Measurements from ENCODE around the gene BRD9.
"Not testable (repeated sequence)": the region's sequence is repeated elsewhere in the genome, so short reads cannot be mapped to it uniquely, and the experiment has no call there.

BRD9 gene

DNA sequence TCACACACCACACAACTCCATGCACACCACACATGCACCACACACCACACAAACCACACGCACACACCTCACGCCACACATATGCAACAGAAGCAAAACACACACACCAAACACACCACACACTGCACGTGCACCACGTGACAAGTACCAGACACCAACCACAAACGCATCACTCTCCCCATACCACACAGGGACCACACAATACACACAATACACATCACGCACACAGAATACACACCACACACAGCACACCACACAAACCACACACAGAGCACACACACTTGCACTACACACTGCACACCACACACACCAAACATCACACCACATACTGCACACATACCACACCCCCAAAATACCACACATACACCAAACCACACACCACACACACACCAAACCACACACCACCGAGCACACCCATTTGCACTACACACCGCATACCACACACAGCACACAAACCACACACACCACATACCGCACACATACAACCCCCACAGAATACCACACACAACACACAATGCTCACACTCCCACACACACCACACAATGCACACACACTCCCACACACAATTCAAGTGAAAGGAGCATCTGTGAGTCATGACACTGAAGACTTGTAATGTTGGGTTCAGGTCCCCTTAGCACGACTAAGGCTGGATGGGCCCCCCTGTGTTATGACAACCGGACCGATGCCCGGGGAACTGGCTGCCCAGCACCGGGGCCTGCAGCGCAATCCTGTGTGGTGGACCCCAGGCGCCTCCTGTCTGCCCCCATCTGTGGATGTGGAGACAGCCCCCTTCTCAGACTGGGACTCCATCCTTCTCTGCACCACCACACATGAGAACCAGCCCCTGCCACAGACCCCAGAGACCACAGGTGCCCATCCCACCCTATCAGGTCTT lies 35.8 kb downstream of the BRD9 start:
- DNase-seq = no peak

DNA sequence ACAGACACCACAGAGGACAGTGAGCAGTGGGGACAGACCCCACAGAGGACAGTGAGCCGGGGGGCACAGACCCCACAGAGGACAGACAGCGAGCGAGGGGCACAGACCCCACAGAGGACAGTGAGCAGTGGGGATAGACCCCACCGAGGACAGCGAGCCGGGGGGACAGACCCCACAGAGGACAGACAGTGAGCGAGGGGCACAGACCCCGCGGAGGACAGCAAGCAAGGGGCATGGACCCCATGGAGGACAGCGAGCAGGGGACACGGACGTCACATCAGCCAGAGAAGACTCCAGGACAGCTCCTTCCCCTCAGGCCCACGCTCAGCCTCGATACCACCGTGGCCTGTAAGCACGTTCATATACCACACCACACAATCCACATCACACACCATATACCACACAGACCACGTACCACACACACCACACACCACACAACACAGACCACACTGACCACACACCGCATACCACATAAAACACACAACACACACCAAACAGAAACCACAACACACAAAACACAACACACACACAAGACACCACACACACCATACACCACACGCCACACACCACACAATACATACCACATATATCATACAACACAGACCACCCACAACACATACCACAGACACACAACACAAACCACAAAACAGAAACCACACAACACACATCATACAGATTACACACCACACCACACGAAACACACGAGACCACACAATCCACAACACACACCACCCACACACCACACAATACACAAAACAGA lies 36.6 kb downstream of the BRD9 start:
- DNase-seq = no peak

GRCh38 chr5:854966-855743 lies 37.4 kb downstream of the BRD9 start:
- DNase-seq = no peak

GRCh38 chr5:854217-854616 lies 38.4 kb downstream of the BRD9 start:
- no peak for DNase-seq

DNA sequence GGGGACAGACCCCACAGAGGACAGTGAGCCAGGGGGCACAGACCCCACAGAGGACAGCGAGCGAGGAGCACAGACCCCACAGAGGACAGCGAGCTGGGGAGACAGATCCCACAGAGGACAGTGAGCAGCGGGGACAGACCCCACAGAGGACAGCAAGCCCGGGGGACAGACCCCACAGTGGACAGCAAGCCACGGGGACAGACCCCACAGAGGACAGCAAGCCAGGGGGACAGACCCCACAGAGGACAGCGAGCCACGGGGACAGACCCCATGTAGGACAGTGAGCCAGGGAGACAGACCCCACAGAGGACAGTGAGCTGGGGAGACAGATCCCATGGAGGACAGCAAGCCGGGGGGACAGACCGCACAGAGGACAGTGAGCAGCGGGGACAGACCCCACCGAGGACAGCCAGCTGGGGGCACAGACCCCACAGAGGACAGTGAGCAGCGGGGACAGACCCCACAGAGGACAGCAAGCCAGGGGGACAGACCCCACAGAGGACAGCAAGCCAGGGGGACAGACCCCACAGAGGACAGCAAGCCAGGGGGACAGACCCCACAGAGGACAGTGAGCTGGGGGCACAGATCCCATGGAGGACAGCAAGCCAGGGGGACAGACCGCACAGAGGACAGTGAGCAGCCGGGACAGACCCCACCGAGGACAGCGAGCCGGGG lies 39.0 kb downstream of the BRD9 start:
- DNase-seq = not testable (repeated sequence)

DNA sequence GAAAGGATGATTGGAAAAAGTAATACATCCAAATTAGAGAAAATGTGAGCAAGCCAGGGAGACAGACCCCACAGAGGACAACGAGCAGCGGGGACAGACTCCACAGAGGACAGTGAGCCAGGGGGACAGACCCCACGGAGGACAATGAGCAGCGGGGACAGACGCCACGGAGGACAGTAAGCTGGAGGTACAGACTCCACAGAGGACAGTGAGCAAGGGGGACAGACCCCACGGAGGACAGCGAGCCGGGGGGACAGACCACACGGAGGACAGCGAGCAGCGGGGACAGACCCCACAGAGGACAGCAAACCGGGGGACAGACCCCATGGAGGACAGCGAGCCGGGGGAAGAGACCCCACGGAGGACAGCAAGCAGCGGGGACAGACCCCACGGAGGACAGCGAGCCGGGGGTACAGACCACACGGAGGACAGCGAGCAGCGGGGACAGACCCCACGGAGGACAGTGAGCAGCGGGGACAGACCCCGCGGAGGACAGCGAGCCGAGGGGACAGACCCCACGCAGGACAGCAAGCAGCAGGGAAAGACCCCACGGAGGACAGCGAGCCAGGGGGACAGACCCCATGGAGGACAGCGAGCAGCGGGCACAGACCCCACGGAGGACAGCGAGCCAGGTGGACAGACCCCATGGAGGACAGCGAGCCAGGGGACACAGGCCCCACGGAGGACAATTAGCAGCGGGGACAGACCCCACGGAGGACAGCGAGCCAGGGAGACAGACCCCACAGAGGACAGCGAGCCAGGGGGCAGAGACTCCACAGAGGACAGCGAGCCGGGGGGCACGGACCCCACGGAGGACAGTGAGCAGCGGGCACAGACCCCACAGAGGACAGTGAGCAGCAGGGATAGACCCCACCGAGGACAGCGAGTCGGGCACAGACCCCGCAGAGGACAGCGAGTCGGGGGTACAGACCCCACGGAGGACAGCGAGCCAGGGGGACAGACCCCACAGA lies 39.9 kb downstream of the BRD9 start:
- no peak for DNase-seq

GRCh38 chr5:852018-852417 lies 40.6 kb downstream of the BRD9 start:
- DNase-seq = no peak

DNA sequence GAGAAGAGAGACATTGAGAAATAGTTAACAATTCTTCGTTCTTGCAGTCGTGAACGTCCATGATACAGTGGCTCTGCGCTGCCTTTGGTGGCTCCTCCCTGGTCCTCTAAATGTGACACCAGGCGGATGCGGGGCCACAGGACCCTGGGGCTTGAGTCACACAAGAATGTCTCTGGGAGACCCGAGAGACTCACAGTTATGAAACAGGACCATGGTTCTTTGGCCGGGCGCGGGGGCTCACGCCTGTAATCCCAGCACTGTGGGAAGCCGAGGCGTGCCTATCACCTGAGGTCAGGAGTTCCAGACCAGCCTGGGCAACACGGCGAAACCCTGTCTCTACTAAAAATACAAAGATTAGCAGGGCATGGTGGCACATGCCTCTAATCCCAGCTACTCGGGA lies 41.0 kb downstream of the BRD9 start:
- DNase-seq = no peak

GRCh38 chr5:851076-851475 lies 41.5 kb downstream of the BRD9 start:
- no peak for DNase-seq

GRCh38 chr5:850511-851006 lies 42.0 kb downstream of the BRD9 start, which contains the start of gene ZDHHC11:
TSS of gene ZDHHC11 (minus strand) at chr5:850986. CDS start at chr5:850602, 384 bp downstream.
- peak; percentile 54 for DNase-seq

DNA sequence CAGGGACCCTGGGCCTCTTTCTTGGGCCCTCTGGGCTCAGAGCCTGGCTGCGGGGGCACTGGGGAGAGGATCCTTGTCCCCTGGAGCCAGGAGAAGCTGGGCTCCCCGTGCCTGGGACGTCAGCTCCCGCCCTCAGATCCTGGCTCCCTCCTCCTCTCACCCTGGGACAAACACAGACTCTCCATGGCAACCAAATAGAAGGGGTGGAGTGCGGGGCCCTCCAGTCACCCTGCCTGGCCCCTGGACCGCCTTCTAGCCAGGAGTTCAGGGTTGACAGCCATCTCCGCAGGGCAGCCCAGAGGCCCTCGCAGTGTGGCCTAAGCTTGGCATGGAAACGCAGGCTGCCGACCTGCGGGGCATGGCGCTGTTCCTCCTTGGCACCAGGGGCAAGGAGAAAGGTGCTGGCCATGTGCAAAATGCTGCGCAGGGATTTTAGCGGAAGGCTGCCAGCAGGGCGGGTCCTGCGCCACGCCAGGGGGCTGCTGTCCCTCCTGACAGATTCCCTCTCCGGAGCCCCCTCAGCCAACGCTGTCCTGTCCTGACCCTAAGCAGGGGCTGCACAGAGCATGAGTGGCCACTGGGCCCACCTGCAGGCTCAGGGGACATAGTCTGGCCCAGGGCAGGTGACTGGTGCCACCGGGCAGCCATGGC lies 42.8 kb downstream of the BRD9 start:
- no peak for DNase-seq

DNA sequence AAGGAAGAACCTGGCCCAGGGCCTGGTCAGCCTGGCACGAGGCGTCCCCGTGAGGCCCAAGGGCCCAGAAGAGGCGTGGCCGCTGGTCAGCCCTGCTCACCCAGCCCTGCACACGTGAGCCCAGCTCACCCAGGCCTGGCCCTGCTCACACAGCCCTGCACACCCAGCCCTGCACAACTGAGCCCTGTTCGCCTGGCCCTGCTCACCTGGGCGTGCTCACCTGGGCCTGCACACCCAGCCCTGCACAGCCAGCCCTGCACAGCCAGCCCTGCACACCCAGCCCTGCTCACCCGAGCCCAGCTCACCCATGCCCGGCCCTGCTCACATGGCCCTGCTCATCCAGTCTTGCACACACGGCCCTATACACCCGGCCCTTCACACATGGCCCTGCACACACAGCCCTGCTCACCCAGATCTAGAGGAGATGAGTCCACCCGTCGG lies 43.9 kb downstream of the BRD9 start:
- DNase-seq = no peak

GRCh38 chr5:847736-848135 lies 44.9 kb downstream of the BRD9 start:
- not testable (repeated sequence) for DNase-seq

DNA sequence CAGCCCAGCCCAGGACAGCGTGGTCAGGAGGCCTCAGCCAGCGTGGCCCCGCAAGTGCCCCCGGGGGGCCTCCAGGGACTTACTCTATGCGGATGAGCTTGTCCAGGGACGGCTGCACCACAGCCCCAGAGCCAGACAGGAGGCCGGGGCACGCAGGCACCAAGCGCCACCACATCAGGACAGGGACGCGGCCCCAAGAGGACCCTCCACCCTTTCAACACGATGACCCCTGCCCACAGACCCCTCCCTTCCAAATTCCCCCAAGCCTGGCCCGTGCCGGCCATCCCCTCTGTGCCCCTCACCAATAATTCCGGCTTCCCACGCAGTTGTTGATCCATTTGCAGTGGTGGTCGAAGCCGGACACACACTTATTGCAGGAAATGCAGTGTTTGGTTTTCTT lies 45.4 kb downstream of the BRD9 start:
- DNase-seq = not testable (repeated sequence)

DNA sequence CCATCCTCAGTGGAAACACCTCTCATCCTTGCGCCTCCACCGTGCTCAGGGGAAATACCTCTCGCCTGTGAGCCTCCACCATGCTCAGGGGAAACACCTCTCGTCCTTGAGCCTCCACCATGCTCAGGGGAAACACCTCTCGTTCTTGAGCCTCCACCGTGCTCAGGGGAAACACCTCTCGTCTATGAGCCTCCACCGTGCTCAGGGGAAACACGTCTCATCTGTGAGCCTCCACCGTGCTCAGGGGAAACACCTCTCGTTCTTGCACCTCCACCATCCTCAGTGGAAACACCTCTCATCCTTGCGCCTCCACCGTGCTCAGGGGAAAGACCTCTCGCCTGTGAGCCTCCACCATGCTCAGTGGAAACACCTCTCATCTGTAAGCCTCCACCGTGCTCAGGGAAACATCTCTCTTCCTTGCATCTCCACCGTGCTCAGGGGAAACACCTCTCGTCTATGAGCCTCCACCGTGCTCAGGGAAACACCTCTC lies 46.0 kb downstream of the BRD9 start:
- not testable (repeated sequence) for DNase-seq

- DNase-seq = not testable (repeated sequence)
Measured at GRCh38 chr5:845676-846601, 46.7 kb downstream of the BRD9 start.

DNA sequence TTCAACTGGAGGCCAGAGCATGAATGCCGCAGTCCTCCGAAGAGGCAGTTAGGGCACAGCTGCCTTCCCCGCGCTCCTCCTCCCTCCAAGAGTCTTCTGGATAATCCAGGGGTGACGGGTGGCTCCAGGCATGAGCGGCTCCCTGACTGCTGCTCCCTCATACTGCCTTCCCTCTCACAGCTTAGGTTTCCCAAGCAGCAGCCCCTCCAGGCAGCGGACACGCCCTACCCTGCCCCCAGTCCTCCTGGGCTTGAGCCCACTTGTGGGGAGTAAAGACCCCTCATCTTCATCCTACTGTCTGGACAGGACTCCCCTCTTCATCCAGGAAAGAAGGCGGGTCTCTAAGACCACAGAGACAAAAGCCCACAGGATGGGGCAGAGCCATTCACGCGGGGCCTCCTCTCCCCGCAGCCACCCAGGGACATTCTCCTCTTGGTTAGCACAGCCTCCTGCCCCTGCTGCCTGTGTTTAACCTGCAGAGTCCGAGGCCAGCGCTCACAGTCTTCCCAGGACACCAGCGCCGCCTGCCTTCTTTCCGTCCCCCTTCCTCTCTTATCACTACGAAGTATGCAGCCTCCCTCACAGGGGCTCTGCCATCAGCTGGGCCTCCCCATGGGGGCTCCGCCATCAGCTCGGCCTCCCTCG lies 47.4 kb downstream of the BRD9 start:
- not testable (repeated sequence) for DNase-seq

DNA sequence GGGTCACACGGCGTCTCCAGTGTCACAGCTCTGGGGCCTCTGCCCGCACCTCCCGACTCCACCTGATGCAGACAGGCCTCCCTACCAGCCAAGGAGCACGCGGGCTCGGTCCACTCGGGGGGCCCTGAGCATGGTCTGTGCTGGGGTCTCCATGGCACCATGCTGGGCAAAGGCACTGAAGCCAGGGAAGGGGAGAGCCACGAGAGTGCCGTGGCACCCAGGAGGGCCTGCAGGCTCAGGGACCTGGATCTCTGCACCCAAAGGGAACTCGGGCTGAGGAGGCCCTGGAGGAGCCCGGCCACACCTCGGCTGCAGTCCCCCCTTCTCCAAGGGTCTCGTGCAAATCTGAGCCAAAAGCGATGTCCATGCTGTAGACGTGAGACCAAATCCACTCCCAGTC lies 48.2 kb downstream of the BRD9 start:
- DNase-seq = not testable (repeated sequence)

- DNase-seq = not testable (repeated sequence)
Measured at GRCh38 chr5:843926-844325, 48.7 kb downstream of the BRD9 start.

Measured in DMS153 (cell line).